LoVo (cell line): ENCODE measurements around the gene KCNG4.
A peak's percentile ranks its signal among the peaks of the same experiment; 100 is the strongest.

Source experiments
- DNase-seq: peaks from one replicate; pipeline ENCODE4 v3.0.0-alpha.2; 2016; ENCODE audit warnings: low spot score

Gene KCNG4

GRCh38 chr16:84239909-84240308 lies at the start of gene KCNG4:
Gene KCNG4, minus strand, starts transcription at chr16:84240012. Its CDS starts 2,527 bp downstream, at chr16:84237485.
- no peak for DNase-seq

GRCh38 chr16:84288902-84289301 lies 49.1 kb upstream of the KCNG4 start:
- no peak for DNase-seq

GRCh38 chr16:84286578-84287240 lies 46.9 kb upstream of the KCNG4 start:
- DNase-seq: no peak

- no peak for DNase-seq
Measured at GRCh38 chr16:84284154-84284722, 44.4 kb upstream of the KCNG4 start.

- DNase-seq: no peak
Measured at GRCh38 chr16:84283314-84284153, 43.7 kb upstream of the KCNG4 start.

- DNase-seq: no peak
Measured at GRCh38 chr16:84282533-84282932, 42.7 kb upstream of the KCNG4 start.

- DNase-seq: no peak
Measured at GRCh38 chr16:84281074-84281473, 41.3 kb upstream of the KCNG4 start.

GRCh38 chr16:84279881-84280280 lies 40.1 kb upstream of the KCNG4 start:
- no peak for DNase-seq

- DNase-seq: no peak
Measured at GRCh38 chr16:84278968-84279367, 39.2 kb upstream of the KCNG4 start.

- DNase-seq: no peak
Measured at GRCh38 chr16:84278333-84278732, 38.5 kb upstream of the KCNG4 start.

GRCh38 chr16:84277244-84277823 lies 37.5 kb upstream of the KCNG4 start:
- DNase-seq: peak; percentile 56

GRCh38 chr16:84275585-84276151 lies 35.9 kb upstream of the KCNG4 start:
- DNase-seq: no peak

- no peak for DNase-seq
Measured at GRCh38 chr16:84274515-84274914, 34.7 kb upstream of the KCNG4 start.

GRCh38 chr16:84272740-84273320 lies 33.0 kb upstream of the KCNG4 start:
- no peak for DNase-seq

GRCh38 chr16:84271866-84272265 lies 32.1 kb upstream of the KCNG4 start:
- no peak for DNase-seq

GRCh38 chr16:84271037-84271436 lies 31.2 kb upstream of the KCNG4 start:
- no peak for DNase-seq

GRCh38 chr16:84270531-84270930 lies 30.7 kb upstream of the KCNG4 start:
- DNase-seq: no peak

- no peak for DNase-seq
Measured at GRCh38 chr16:84270071-84270470, 30.3 kb upstream of the KCNG4 start.

GRCh38 chr16:84268291-84269040 lies 28.7 kb upstream of the KCNG4 start:
- DNase-seq: no peak

- DNase-seq: no peak
Measured at GRCh38 chr16:84267380-84267779, 27.6 kb upstream of the KCNG4 start.

- peak; percentile 2 for DNase-seq
Measured at GRCh38 chr16:84266451-84266850, 26.6 kb upstream of the KCNG4 start.
